HG02588 (cell line): ENCODE measurements around the gene PPP6R1.

Experiments
- ATAC-seq: cut with Tn5 transposase; IDR thresholded peaks from one replicate; pipeline ENCODE4 v1.9.1; 2021; ENCODE audit warnings: mild to moderate bottlenecking, moderate library complexity; ENCODE audit not compliant: unreplicated experiment

PPP6R1 gene

GRCh38 chr19:55258828-55259539 is at the start of gene PPP6R1:
Gene PPP6R1, minus strand, starts transcription at chr19:55259017. Its CDS starts 11,914 bp downstream, at chr19:55247103.
- peak; percentile 65 for ATAC-seq

GRCh38 chr19:55308281-55308680 is 49.5 kb upstream of the PPP6R1 start:
- no peak for ATAC-seq

GRCh38 chr19:55306712-55307111 is 47.9 kb upstream of the PPP6R1 start:
- no peak for ATAC-seq

GRCh38 chr19:55305983-55306562 is 47.3 kb upstream of the PPP6R1 start:
- ATAC-seq: no peak

- no peak for ATAC-seq
Observed at GRCh38 chr19:55305491-55305890, 46.7 kb upstream of the PPP6R1 start.

GRCh38 chr19:55304980-55305379 is 46.2 kb upstream of the PPP6R1 start:
- no peak for ATAC-seq

- ATAC-seq: no peak
Observed at GRCh38 chr19:55304279-55304978, 45.6 kb upstream of the PPP6R1 start.

- no peak for ATAC-seq
Observed at GRCh38 chr19:55303477-55303876, 44.7 kb upstream of the PPP6R1 start.

GRCh38 chr19:55302318-55302703 is 43.5 kb upstream of the PPP6R1 start:
- no peak for ATAC-seq

GRCh38 chr19:55301459-55302317 is 42.9 kb upstream of the PPP6R1 start:
- ATAC-seq: peak; percentile 41

GRCh38 chr19:55300886-55301458 is 42.2 kb upstream of the PPP6R1 start:
- ATAC-seq: no peak

- ATAC-seq: no peak
Observed at GRCh38 chr19:55299991-55300390, 41.2 kb upstream of the PPP6R1 start.

GRCh38 chr19:55297267-55297666 is 38.5 kb upstream of the PPP6R1 start:
- ATAC-seq: no peak

- no peak for ATAC-seq
Observed at GRCh38 chr19:55289117-55289796, 30.4 kb upstream of the PPP6R1 start.

GRCh38 chr19:55287361-55288079 is 28.7 kb upstream of the PPP6R1 start:
- ATAC-seq: no peak

- no peak for ATAC-seq
Observed at GRCh38 chr19:55285229-55285890, 26.5 kb upstream of the PPP6R1 start.

- no peak for ATAC-seq
Observed at GRCh38 chr19:55284405-55285058, 25.7 kb upstream of the PPP6R1 start.

GRCh38 chr19:55283548-55284377 is 24.9 kb upstream of the PPP6R1 start, which contains the start of gene BRSK1:
Gene BRSK1, plus strand, starts transcription at chr19:55283997. Its CDS starts 446 bp downstream, at chr19:55284443.
- no peak for ATAC-seq
